GM19455 (cell line): ENCODE results near the gene NAV2.

Experiments used
- ATAC-seq: cut with Tn5 transposase; IDR thresholded peaks from one replicate; pipeline ENCODE4 v1.9.1; 2021; ENCODE audit not compliant: unreplicated experiment

Gene NAV2

GRCh38 chr11:19963697-19964387 lies 251.2 kb downstream of the NAV2 start:
- ATAC-seq: no peak

- no peak for ATAC-seq
These were observed 253.8 kb downstream of the NAV2 start for GRCh38 chr11:19966441-19966840.

GRCh38 chr11:19966927-19967326 lies 254.3 kb downstream of the NAV2 start:
- ATAC-seq: no peak

- ATAC-seq: no peak
These were observed 255.2 kb downstream of the NAV2 start for GRCh38 chr11:19967787-19968186.

- no peak for ATAC-seq
These were observed 256.2 kb downstream of the NAV2 start for GRCh38 chr11:19968860-19969259.

GRCh38 chr11:19970944-19971343 lies 258.3 kb downstream of the NAV2 start:
- no peak for ATAC-seq

GRCh38 chr11:19972091-19972490 lies 259.5 kb downstream of the NAV2 start:
- ATAC-seq: no peak

GRCh38 chr11:19972651-19973050 lies 260.0 kb downstream of the NAV2 start:
- ATAC-seq: no peak

GRCh38 chr11:19973136-19973635 lies 260.5 kb downstream of the NAV2 start:
- ATAC-seq: no peak

GRCh38 chr11:19974886-19975285 lies 262.2 kb downstream of the NAV2 start:
- ATAC-seq: no peak

GRCh38 chr11:19975414-19975990 lies 262.9 kb downstream of the NAV2 start:
- ATAC-seq: no peak

GRCh38 chr11:19976281-19976941 lies 263.8 kb downstream of the NAV2 start:
- ATAC-seq: no peak

- ATAC-seq: no peak
These were observed 265.3 kb downstream of the NAV2 start for GRCh38 chr11:19977941-19978340.

GRCh38 chr11:19978668-19979518 lies 266.3 kb downstream of the NAV2 start:
- ATAC-seq: peak; percentile 73

GRCh38 chr11:19979519-19979845 lies 266.8 kb downstream of the NAV2 start:
- ATAC-seq: peak; percentile 61

GRCh38 chr11:19980388-19980787 lies 267.8 kb downstream of the NAV2 start:
- ATAC-seq: no peak

GRCh38 chr11:19980957-19981669 lies 268.5 kb downstream of the NAV2 start:
- ATAC-seq: no peak

GRCh38 chr11:19982774-19983495 lies 270.3 kb downstream of the NAV2 start:
- ATAC-seq: no peak

- ATAC-seq: no peak
These were observed 271.6 kb downstream of the NAV2 start for GRCh38 chr11:19984048-19984742.
